Measurements from ENCODE around the gene IFNA2.

The IFNA2 gene

GRCh38 chr9:21402386-21403251 lies 17.4 kb upstream of the IFNA2 start:
- TF ChIP-seq CTCF (conservative IDR thresholded peaks at IDR 0.05; ENCODE audit: low read depth, low read length), result no peak
- no peak overlapping the region for H3K4me3 ChIP-seq (ENCODE audit: low read depth, low read length)
- no peak for DNase-seq (ENCODE audit: low read depth)

DNA sequence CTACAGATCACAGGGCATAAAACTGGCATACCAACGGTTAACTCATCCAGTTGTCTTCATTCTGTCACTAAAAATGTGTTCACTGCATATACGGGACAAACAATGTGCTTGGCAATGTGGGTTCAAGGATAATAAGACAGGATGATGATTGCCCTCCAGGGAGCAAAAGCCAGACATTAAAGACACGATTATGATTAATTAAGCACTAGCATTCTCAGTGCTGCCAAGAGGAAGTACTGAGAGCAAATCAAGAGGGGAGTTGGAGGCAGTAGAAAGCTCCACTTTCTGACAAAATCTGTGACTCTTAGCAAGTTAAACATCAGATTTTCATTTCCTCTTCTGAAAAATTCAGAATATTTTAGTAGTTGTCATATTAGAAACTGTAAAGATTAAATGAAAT lies 14.8 kb upstream of the IFNA2 start:
- no peak overlapping the region for H3K4me3 ChIP-seq (ENCODE audit: low read depth, low read length)
- no peak for TF ChIP-seq CTCF (conservative IDR thresholded peaks at IDR 0.05; ENCODE audit: low read depth, low read length)
- no peak for DNase-seq (ENCODE audit: low read depth)

DNA sequence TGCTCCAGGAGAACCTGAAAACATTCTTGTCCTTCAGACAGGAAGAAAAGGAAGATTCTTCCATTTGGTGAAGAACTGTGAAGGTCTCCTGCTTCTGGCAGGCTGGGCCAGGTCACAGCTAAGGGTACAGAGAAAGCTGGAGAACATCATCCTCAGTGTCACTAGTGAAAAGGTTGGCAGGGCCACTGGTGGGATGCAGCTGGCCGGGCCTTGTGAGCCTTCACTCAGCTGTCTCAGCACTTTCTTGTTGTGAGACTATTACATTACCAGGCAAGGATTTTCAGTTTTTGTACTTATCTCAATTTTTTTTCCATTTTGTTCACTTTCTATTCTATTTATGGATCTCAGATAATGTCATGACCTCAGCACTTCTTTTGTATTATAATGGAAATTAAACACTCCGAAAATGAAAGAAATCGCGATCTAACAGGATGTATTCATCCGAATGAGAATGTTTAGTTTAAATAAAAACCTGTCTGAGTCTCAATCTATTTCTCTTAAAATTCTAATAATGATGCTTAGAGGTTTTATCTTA lies 13.8 kb upstream of the IFNA2 start:
- DNase-seq (ENCODE audit: low read depth), result no peak
- TF ChIP-seq CTCF (conservative IDR thresholded peaks at IDR 0.05; ENCODE audit: low read depth, low read length), result no peak
- H3K4me3 ChIP-seq (ENCODE audit: low read depth, low read length), result no peak overlapping the region

DNA sequence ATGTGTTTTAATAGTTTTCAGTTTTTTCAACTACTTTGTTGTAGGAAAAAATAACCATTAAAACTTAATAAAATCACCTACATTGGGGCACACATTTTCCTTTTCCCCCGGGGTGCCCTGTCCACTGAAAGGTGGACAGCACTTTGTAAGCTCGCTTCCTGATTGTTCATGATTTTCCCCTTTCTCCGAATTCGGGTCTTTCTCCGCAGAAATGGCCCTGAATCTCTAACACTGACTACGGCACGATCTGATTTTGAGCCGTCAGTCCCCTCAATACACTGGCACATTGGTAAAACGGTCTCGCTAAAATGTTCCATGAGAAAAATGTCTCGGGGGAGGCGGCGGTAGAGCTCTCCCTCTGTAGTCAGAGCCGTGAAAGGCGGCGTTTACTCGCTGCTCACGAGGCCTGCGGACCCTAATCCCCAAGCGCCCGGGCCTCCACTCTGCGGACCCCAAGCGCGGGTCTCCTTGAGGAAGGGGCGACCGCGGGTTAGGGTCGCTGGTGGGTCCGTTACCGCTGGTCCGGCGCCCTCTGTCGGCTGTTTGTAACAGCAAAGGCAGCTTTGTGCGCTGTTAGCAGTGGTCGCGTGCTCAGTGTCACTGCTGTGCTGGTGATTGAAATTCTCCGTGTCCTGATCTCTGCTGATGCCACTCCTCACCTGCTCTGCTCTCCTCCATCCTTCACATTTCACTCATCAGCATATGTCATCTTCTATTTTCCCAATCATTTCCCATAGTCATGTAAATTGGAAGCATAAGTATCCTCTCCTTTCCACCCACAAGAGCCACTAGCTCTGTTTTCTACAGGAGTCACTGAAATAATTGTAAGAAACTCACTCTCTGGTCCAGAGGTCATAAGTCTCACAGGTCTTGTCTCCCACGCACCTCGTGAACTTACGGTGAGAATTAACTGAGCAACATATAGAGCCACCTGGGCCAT lies 10.8 kb upstream of the IFNA2 start:
- peak; percentile 34 for DNase-seq (ENCODE audit: low read depth)
- TF ChIP-seq CTCF (conservative IDR thresholded peaks at IDR 0.05; ENCODE audit: low read depth, low read length), result peak; percentile 91
- H3K4me3 ChIP-seq (ENCODE audit: low read depth, low read length), result peak overlapping the region; percentile 57

DNA sequence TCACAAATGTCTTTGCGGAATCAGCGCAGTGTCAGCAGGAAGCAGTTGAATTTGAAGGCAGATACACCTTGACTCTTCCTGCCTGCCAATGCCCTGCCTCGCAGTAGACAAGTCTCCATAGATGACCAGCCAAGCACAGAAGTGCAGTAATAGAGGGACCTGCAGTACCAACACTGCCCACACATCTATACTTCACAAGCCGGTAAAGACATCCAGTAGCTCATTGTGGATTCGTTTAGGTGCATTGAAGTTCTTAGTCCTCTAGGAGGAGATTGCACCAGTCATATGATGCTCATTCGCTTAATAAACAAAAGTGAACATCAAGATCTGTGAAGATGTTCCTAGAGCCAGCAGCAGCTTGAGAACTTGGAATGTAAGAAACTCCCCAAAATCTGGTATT lies 7.1 kb upstream of the IFNA2 start:
- TF ChIP-seq CTCF (conservative IDR thresholded peaks at IDR 0.05; ENCODE audit: low read depth, low read length), result peak; percentile 35
- DNase-seq (ENCODE audit: low read depth), result peak; percentile 36
- no peak overlapping the region for H3K4me3 ChIP-seq (ENCODE audit: low read depth, low read length)

DNA sequence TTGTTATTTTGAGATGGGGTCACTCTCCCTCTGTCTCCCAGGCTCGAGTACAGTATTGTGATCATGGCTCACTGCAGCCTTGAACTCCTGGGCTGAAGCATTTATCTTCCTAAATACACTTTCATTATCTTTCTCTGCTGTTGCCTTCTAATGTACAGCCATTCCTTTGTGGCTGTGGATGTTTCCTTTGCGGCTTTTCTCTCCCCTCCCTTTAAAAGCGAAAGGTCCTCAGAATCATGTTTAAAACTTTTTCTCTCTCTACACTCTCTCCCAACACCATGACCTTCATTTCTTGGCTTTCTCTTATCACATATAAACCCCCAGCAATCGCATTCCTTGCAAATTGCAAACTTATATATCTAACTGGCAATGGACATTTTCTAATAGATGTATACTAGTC lies 1.6 kb downstream of the IFNA2 start:
- no peak overlapping the region for H3K4me3 ChIP-seq (ENCODE audit: low read depth, low read length)
- TF ChIP-seq CTCF (conservative IDR thresholded peaks at IDR 0.05; ENCODE audit: low read depth, low read length), result no peak
- DNase-seq (ENCODE audit: low read depth), result no peak
